Measurements from ENCODE around the gene LRMDA. TPM values are rescaled to one million over a fixed set of nuclear protein-coding genes. Genes with fewer than 3 reads are reported as not detected.

The LRMDA gene
- total RNA-seq, 2 experiments from 2014 or later = not detected

- no peak for DNase-seq
- Mint-ChIP-seq H3K4me3 (no peak overlapping the region), H3K27me3 (no peaks in the 10 kb centered on the region), H3K9me3 (no peaks in the 10 kb centered on the region), H3K27ac (no peak overlapping the region), H3K4me1 (no peaks in the 10 kb centered on the region), H3K36me3 (ENCODE audit: low read depth) (no peaks in the 10 kb centered on the region)
- ChIA-PET CTCF (no interaction called here), POLR2A (no interaction called here)
These were observed 878.5 kb downstream of the LRMDA start for GRCh38 chr10:76309741-76310587.

- DNase-seq = no peak
- no peak overlapping the region for H3K4me3 Mint-ChIP-seq
- POLR2A ChIA-PET = no interaction called here
These were observed 879.2 kb downstream of the LRMDA start for GRCh38 chr10:76310588-76311080.

GRCh38 chr10:76311752-76312636 lies 880.6 kb downstream of the LRMDA start:
- no peaks in the 10 kb centered on the region for H3K4me1 Mint-ChIP-seq

More at GRCh38 chr10:76310588-76311080, 879.2 kb downstream of the LRMDA start:
- Mint-ChIP-seq H3K27me3 (no peaks in the 10 kb centered on the region), H3K27ac (no peak overlapping the region), H3K9me3 (no peaks in the 10 kb centered on the region), H3K36me3 (ENCODE audit: low read depth) (no peaks in the 10 kb centered on the region), H3K4me1 (no peaks in the 10 kb centered on the region)
- CTCF ChIA-PET = no interaction called here

GRCh38 chr10:76315240-76315639 lies 883.8 kb downstream of the LRMDA start:
- POLR2A ChIA-PET = no interaction called here
- no peak for DNase-seq
- no peaks in the 10 kb centered on the region for H3K27me3 Mint-ChIP-seq
- no peaks in the 10 kb centered on the region for H3K36me3 Mint-ChIP-seq (ENCODE audit: low read depth)
- no peaks in the 10 kb centered on the region for H3K4me1 Mint-ChIP-seq
- no peak overlapping the region for H3K4me3 Mint-ChIP-seq
- peaks cover 3% of the 10 kb centered on the region for H3K9me3 Mint-ChIP-seq
- no peak overlapping the region for H3K27ac Mint-ChIP-seq
- CTCF ChIA-PET = no interaction called here

More at GRCh38 chr10:76311752-76312636, 880.6 kb downstream of the LRMDA start:
- Mint-ChIP-seq H3K36me3 (ENCODE audit: low read depth) (no peaks in the 10 kb centered on the region), H3K27ac (no peak overlapping the region), H3K9me3 (no peaks in the 10 kb centered on the region), H3K4me3 (no peak overlapping the region), H3K27me3 (no peaks in the 10 kb centered on the region)
- CTCF ChIA-PET = no interaction called here
- POLR2A ChIA-PET = no interaction called here
- no peak for DNase-seq

GRCh38 chr10:76316234-76316633 lies 884.8 kb downstream of the LRMDA start:
- Mint-ChIP-seq H3K27me3 (no peaks in the 10 kb centered on the region), H3K4me1 (no peaks in the 10 kb centered on the region), H3K27ac (no peak overlapping the region), H3K4me3 (no peak overlapping the region), H3K9me3 (peaks cover 3% of the 10 kb centered on the region), H3K36me3 (ENCODE audit: low read depth) (no peaks in the 10 kb centered on the region)
- ChIA-PET POLR2A (no interaction called here), CTCF (no interaction called here)
- no peak for DNase-seq

DNA sequence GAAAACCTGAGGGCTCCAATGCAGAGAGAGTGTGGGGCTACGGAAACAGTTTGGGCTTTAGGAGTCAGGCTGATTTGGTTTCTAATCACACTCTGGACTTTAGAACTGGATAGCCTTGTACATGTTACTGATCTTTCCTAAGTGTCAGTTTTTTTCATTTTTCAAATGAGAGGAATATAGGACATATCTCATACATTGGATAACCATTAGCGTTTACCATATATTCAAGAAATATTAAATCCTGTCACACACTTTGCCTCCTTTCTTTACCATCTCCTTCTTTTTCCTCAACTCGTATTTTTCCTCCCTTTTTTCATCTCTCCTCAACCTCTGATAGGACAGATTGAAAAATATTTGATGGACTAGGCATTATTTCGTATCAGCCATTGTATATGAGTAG lies 885.7 kb downstream of the LRMDA start:
- ChIA-PET CTCF (no interaction called here), POLR2A (no interaction called here)
- DNase-seq = no peak
- no peaks in the 10 kb centered on the region for H3K4me1 Mint-ChIP-seq
- no peak overlapping the region for H3K4me3 Mint-ChIP-seq
- H3K27me3 Mint-ChIP-seq = no peaks in the 10 kb centered on the region
- no peak overlapping the region for H3K27ac Mint-ChIP-seq
- peaks cover 3% of the 10 kb centered on the region for H3K9me3 Mint-ChIP-seq
- H3K36me3 Mint-ChIP-seq (ENCODE audit: low read depth) = no peaks in the 10 kb centered on the region

GRCh38 chr10:76318211-76318610 lies 886.8 kb downstream of the LRMDA start:
- H3K9me3 Mint-ChIP-seq = peaks cover 3% of the 10 kb centered on the region
- H3K36me3 Mint-ChIP-seq (ENCODE audit: low read depth) = no peaks in the 10 kb centered on the region
- ChIA-PET POLR2A (no interaction called here), CTCF (no interaction called here)
- H3K4me1 Mint-ChIP-seq = no peaks in the 10 kb centered on the region
- H3K27me3 Mint-ChIP-seq = no peaks in the 10 kb centered on the region
- no peak overlapping the region for H3K4me3 Mint-ChIP-seq
- DNase-seq = no peak
- no peak overlapping the region for H3K27ac Mint-ChIP-seq

- POLR2A ChIA-PET = no interaction called here
- no peaks in the 10 kb centered on the region for H3K4me1 Mint-ChIP-seq
- H3K27ac Mint-ChIP-seq = no peak overlapping the region
- H3K27me3 Mint-ChIP-seq = no peaks in the 10 kb centered on the region
- DNase-seq = no peak
- no peaks in the 10 kb centered on the region for H3K36me3 Mint-ChIP-seq (ENCODE audit: low read depth)
- peaks cover 3% of the 10 kb centered on the region for H3K9me3 Mint-ChIP-seq
- CTCF ChIA-PET = no interaction called here
- H3K4me3 Mint-ChIP-seq = no peak overlapping the region
These were observed 888.2 kb downstream of the LRMDA start for GRCh38 chr10:76319661-76320060.

DNA sequence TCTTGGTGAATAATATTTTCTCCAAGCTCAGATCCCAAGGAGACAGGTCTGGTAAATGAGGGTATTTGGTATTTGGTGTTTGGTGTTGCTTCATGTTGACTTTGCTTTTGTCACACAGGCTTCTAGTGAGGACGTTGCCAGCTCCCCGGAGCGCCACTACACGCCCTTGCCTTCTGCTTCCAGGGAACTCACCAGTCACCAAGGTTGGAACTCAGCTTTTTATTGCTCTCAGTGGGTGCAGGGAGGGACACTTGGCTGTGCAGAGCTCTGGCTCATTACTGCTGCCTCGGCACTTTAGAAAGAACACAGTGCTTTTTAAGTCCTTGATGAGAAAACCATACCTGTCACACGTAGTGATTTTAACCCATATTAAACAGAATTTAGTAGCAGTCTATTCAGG lies 892.9 kb downstream of the LRMDA start:
- POLR2A ChIA-PET = no interaction called here
- Mint-ChIP-seq H3K27ac (no peak overlapping the region), H3K36me3 (ENCODE audit: low read depth) (no peaks in the 10 kb centered on the region), H3K9me3 (peaks cover 5% of the 10 kb centered on the region), H3K4me3 (no peak overlapping the region), H3K27me3 (no peaks in the 10 kb centered on the region), H3K4me1 (no peaks in the 10 kb centered on the region)
- no peak for DNase-seq
- CTCF ChIA-PET = no interaction called here

DNA sequence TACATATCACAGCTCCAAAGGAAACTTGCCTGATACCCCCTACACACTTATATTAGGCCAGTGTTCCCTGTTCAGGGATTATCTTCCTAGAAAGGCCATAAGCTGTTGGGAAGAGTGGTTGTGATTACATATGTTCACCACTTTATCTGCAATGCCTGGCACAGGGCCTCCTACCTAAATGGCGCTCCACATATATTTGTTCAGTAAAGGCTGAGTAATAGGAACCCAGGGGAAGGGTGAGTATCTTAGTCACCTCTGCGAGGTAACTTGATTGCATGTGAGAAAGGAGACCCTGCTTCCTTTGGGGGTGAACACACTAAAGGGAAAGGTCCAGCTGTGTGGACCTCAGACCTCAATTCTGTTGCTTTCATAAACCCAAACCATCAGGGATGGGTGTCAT lies 896.0 kb downstream of the LRMDA start:
- no peaks in the 10 kb centered on the region for H3K4me1 Mint-ChIP-seq
- POLR2A ChIA-PET = no interaction called here
- H3K36me3 Mint-ChIP-seq (ENCODE audit: low read depth) = no peaks in the 10 kb centered on the region
- H3K27ac Mint-ChIP-seq = no peak overlapping the region
- no peaks in the 10 kb centered on the region for H3K27me3 Mint-ChIP-seq
- DNase-seq = no peak
- H3K4me3 Mint-ChIP-seq = no peak overlapping the region
- peaks cover 4% of the 10 kb centered on the region for H3K9me3 Mint-ChIP-seq
- CTCF ChIA-PET = no interaction called here

DNA sequence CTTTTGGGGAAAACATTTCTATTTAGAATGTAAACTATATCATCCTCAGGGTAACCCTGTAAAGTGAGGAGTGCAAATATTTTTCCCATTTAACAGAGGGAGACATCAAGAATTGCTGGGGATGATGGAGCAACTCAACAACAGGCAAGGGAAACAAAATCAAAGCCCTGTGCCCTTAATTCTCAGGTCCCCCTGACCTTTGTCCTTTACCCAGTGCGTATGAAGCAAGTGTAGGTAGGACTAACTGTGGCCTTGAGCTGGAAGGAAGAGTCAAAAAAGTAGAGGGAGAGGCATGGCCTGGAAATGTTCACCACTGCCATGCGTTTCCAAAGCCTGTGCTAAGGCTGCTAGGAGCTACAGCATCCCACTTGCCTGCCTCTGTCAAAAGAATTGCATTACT lies 896.9 kb downstream of the LRMDA start:
- DNase-seq = no peak
- H3K9me3 Mint-ChIP-seq = peaks cover 4% of the 10 kb centered on the region
- no peak overlapping the region for H3K4me3 Mint-ChIP-seq
- H3K27me3 Mint-ChIP-seq = no peaks in the 10 kb centered on the region
- no peaks in the 10 kb centered on the region for H3K36me3 Mint-ChIP-seq (ENCODE audit: low read depth)
- no peak overlapping the region for H3K27ac Mint-ChIP-seq
- no peaks in the 10 kb centered on the region for H3K4me1 Mint-ChIP-seq
- ChIA-PET CTCF (no interaction called here), POLR2A (no interaction called here)

GRCh38 chr10:76329891-76330575 lies 898.6 kb downstream of the LRMDA start:
- Mint-ChIP-seq H3K9me3 (peaks cover 4% of the 10 kb centered on the region), H3K36me3 (ENCODE audit: low read depth) (no peaks in the 10 kb centered on the region), H3K27me3 (no peaks in the 10 kb centered on the region), H3K27ac (no peak overlapping the region), H3K4me3 (no peak overlapping the region), H3K4me1 (no peaks in the 10 kb centered on the region)
- CTCF ChIA-PET = no interaction called here
- POLR2A ChIA-PET = no interaction called here
- DNase-seq = no peak

GRCh38 chr10:76331742-76332141 lies 900.3 kb downstream of the LRMDA start:
- Mint-ChIP-seq H3K27me3 (no peaks in the 10 kb centered on the region), H3K4me3 (no peak overlapping the region), H3K36me3 (ENCODE audit: low read depth) (no peaks in the 10 kb centered on the region), H3K27ac (no peak overlapping the region), H3K4me1 (no peaks in the 10 kb centered on the region), H3K9me3 (peaks cover 1% of the 10 kb centered on the region)
- CTCF ChIA-PET = no interaction called here
- POLR2A ChIA-PET = no interaction called here
- no peak for DNase-seq
